BLaER1 treated with 17β-estradiol and CSF1 and Interleukin-3, amounts not matched to agents 10 nM and 100 nM (cell line): ENCODE measurements around the gene MRGPRE.
A peak's percentile ranks its signal among the peaks of the same experiment; 100 is the strongest.

Experiments used
- H3K27ac ChIP-seq, 11 experiments: shearing (Covaris generic); formaldehyde crosslinking; 2 replicates each; pipeline ENCODE4 v1.8.1; 2022
- H3K27me3 ChIP-seq, 11 experiments: shearing (Covaris generic); formaldehyde crosslinking; 2 replicates each; pipeline ENCODE4 v1.8.1; 2022
- H3K36me3 ChIP-seq, 11 experiments: shearing (Covaris generic); formaldehyde crosslinking; 2 replicates each; pipeline ENCODE4 v1.8.1; 2022
- H3K4me1 ChIP-seq, 10 experiments: shearing (Covaris generic); formaldehyde crosslinking; 2 replicates each; pipeline ENCODE4 v1.8.1; 2022
- H3K4me2 ChIP-seq, 11 experiments: shearing (Covaris generic); formaldehyde crosslinking; 2 replicates each; pipeline ENCODE4 v1.8.1; 2022
- H3K4me3 ChIP-seq, 10 experiments: shearing (Covaris generic); formaldehyde crosslinking; 2 replicates each; pipeline ENCODE4 v1.8.1; 2022
- H3K9ac ChIP-seq, 11 experiments: shearing (Covaris generic); formaldehyde crosslinking; 2 replicates each; pipeline ENCODE4 v1.8.1; 2022
- H3K9me3 ChIP-seq, 11 experiments: shearing (Covaris generic); formaldehyde crosslinking; replicated peaks in 1 of 11; 2 replicates each; pipeline ENCODE4 v1.8.1; 2022
- H4K20me1 ChIP-seq, 11 experiments: shearing (Covaris generic); formaldehyde crosslinking; 2 replicates each; pipeline ENCODE4 v1.8.1; 2022
- Cebpa-rat ChIP-seq, 11 experiments: shearing (Covaris generic); IDR thresholded peaks; 2 replicates each; pipeline ENCODE4 v1.8.1; 2022

The MRGPRE gene

DNA sequence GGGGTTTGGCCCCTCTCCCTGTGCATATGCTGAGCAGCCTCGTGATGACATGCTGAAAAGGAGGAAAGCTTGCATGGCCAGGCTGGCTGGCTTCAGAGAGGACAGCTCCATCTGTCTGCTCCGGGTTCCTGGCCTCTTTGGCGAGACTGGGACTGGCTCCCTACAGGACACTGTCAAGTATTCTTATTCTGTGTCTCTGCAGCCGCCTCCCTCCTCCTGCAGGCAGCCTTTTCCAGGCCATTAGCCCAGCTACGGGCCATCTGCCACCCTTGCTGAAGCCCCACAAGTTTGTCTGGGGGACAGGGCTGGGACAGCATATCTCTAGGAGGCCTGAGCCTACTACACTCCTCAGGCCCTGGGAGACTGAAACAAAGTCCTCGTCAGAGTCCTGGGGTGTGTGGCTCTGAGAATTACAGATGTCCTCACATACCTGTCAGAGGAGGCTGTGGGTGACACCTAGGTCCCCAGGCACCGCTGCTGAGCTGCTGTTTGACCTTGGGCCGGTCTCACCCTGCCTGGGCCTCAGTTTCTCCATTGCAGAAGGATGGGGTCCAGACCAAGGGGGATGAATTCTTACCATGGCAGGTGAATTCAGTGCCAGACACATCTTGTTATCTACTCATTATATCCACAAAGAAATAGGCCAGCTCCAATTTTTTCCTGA, 24.6 kb downstream of the MRGPRE start:
- H3K4me1 ChIP-seq, result peaks cover 26 to 42% (median 33%) of the 10 kb centered on the region in 10 experiments
- TF ChIP-seq Cebpa-rat (IDR thresholded peaks at IDR 0.05), result no peak
- H3K27me3 ChIP-seq, result peaks cover 18 to 28% (median 25%) of the 10 kb centered on the region in 11 experiments
- peaks cover 17 to 22% (median 19%) of the 10 kb centered on the region in 11 experiments for H3K9me3 ChIP-seq
- no peak overlapping the region for H3K4me3 ChIP-seq
- H3K9ac ChIP-seq, result no peak overlapping the region
- no peaks in the 10 kb centered on the region; a peak in 1 of 22 replicates for H3K36me3 ChIP-seq
- no peak overlapping the region for H3K27ac ChIP-seq
- H4K20me1 ChIP-seq, result peaks cover 0 to 8% (median 5%) of the 10 kb centered on the region in 11 experiments; a peak in 6 of 22 replicates
- H3K4me2 ChIP-seq, result no peak overlapping the region

DNA sequence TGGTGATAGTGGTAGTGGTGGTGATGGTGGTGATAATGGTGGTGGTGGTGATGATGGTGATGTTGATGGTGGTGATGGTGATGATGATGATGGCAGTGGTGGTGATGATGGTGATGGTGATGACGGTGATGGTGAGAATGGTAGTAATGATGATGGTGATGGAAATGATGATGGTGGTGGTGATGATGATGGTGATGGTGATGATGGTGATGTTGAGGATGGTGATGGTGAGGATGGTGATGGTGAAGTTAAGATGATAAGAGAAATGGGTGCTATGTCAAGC, 25.4 kb downstream of the MRGPRE start:
- Histone ChIP-seq H3K4me3 (no peak overlapping the region), H3K4me2 (no peak overlapping the region), H3K9ac (no peak overlapping the region), H3K9me3 (peaks cover 15 to 20% (median 19%) of the 10 kb centered on the region in 11 experiments), H3K27me3 (peaks cover 26 to 36% (median 33%) of the 10 kb centered on the region in 11 experiments), H3K27ac (no peak overlapping the region), H3K4me1 (peaks cover 26 to 47% (median 37%) of the 10 kb centered on the region in 10 experiments), H3K36me3 (no peaks in the 10 kb centered on the region; a peak in 1 of 22 replicates), H4K20me1 (peaks cover 0 to 16% (median 7%) of the 10 kb centered on the region in 11 experiments; a peak in 7 of 22 replicates)
- no peak for TF ChIP-seq Cebpa-rat (IDR thresholded peaks at IDR 0.05)

DNA sequence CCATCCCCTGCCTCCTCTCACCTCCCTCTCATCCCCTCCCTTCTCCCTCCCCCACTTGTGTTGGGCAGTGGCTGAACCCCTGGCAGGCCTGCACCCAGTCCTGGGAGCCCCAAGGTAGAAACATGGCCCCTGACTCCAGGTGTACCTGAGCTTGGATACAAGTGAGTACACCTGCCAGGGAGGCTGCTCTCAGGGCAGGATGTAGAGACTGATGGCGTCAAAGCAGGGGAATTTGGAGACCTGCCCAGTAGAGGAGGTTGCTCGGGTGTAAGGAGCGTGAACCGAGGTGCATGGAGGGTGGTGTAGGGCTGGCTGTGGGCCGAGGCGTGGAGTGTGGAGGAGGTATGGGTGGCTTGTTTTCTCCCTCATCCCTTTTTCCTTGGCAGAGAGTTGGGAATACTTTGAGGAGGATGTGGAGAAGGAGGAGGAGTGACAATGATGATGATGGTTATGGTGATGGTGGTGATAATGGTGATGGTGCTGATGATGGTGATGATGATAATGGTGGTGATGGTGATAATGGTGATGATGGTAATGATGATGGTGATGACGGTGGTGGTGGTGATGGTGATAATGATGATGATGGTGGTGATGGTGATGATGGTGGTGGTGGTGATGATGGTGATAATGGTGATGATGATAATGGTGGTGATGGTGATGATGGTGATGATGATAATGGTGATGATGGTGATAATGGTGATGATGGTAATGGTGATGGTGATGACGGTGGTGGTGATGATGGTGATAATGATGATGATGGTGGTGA, 25.9 kb downstream of the MRGPRE start:
- no peak overlapping the region for H3K4me3 ChIP-seq
- H3K27me3 ChIP-seq, result peaks cover 32 to 42% (median 38%) of the 10 kb centered on the region in 11 experiments
- peaks cover 26 to 47% (median 37%) of the 10 kb centered on the region in 10 experiments for H3K4me1 ChIP-seq
- H3K9ac ChIP-seq, result no peak overlapping the region
- H3K27ac ChIP-seq, result no peak overlapping the region
- no peaks in the 10 kb centered on the region; a peak in 1 of 22 replicates for H3K36me3 ChIP-seq
- peak overlapping the region in 7 of 11 experiments; percentile 38 to 79 (median 55); a peak in 11 of 22 replicates for H3K4me2 ChIP-seq
- peaks cover 10 to 14% (median 13%) of the 10 kb centered on the region in 11 experiments for H3K9me3 ChIP-seq
- peaks cover 0 to 21% (median 7%) of the 10 kb centered on the region in 11 experiments; a peak in 9 of 22 replicates for H4K20me1 ChIP-seq
- no peak for TF ChIP-seq Cebpa-rat (IDR thresholded peaks at IDR 0.05)

DNA sequence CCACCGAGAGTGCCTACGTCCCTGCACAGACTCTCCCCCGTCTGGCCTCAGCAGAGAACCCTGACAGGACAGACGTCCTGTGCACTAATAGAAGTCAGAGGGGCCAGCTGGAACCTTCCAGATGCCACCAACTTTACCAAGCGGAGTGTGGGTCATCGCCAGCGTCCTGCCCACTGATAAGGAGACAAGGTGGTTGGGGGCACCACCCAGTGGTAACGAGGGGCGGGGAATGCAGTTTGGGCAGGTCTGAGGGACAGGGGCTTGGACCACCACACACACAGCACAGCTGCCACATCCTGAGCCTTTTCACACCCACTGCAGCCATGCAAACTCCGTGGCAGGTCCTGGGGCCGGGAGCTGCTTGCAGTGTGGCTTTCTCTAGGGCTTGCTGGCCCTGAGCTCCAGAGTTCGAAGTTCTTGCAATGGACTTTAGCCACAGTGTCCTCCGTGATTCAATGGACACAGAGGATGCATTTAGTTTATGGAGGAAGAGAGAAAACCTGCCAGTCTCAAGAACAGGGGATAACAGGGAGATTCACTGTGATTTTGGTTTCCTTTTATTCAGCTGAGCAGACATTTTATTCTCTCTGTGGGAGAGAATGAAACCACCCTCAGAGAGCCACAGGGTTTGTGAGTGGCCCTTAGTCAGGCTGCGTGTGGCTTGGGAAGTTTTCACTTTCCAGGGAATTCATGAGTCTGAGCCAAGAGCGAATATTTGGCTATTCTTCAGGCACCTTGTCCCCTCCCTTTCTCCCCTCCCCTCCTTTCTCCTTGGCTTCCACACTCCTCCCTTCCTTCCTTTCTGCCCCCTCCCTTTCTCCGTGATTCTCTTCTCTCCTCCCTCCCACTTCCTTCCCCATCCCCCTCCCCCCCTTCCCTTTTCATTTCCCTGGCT, 26.7 kb downstream of the MRGPRE start:
- H3K9me3 ChIP-seq, result peaks cover 2 to 6% (median 5%) of the 10 kb centered on the region in 11 experiments; a peak in 20 of 22 replicates
- H3K4me3 ChIP-seq, result no peak overlapping the region
- peaks cover 0 to 26% (median 7%) of the 10 kb centered on the region in 11 experiments; a peak in 9 of 22 replicates for H4K20me1 ChIP-seq
- H3K27ac ChIP-seq, result no peak overlapping the region
- TF ChIP-seq Cebpa-rat (IDR thresholded peaks at IDR 0.05), result no peak
- H3K9ac ChIP-seq, result no peak overlapping the region
- peaks cover 37 to 50% (median 47%) of the 10 kb centered on the region in 11 experiments for H3K27me3 ChIP-seq
- H3K4me2 ChIP-seq, result peak overlapping the region; percentile 1 to 79 (median 38); a peak in 21 of 22 replicates
- H3K4me1 ChIP-seq, result peaks cover 26 to 47% (median 37%) of the 10 kb centered on the region in 10 experiments
- no peaks in the 10 kb centered on the region; a peak in 1 of 22 replicates for H3K36me3 ChIP-seq

DNA sequence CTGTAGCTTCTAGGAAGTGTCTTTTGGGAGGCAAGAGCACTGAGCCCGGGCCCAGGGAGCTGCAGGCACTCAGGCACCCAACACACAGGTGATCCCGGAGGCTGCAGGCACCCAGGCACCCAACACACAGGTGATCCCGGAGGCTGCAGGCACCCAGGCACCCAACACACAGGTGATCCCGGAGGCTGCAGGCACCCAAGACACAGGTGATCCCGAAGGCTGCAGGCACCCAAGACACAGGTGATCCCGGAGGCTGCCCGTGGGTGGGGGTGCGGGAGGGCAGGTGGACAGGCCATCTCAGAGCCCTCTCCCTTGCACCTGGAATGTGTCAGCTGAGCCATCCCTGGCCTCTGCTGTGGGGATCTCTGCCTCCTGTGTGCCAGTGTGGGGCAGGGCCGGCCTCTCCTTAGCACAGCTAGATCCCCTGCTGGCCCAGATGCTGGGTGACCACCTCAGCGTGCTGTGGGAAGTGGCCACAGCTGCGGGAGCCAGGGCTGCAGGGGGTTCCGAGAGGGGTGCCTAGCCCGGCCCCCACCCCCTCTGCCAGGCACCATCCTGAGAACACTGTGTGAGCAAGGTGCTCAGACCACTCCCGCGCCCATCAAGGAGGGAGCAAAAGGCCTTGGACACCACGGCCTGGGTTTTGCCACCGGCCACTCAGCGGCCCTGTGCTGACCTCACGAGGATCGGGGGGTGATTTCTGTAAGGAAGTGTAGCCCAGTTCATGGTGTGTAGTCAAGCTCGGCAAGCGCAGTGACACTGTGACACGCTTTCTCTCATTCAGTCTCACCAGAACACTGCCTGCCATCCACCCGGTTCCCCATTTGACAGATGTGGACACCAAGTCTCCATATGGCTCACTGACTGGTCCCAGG, 27.8 kb downstream of the MRGPRE start:
- Histone ChIP-seq H3K36me3 (no peaks in the 10 kb centered on the region), H3K9me3 (no peaks in the 10 kb centered on the region), H3K27ac (no peak overlapping the region), H3K4me1 (peaks cover 26 to 43% (median 36%) of the 10 kb centered on the region in 10 experiments), H4K20me1 (peaks cover 0 to 26% (median 7%) of the 10 kb centered on the region in 11 experiments; a peak in 9 of 22 replicates), H3K9ac (no peak overlapping the region), H3K4me2 (peak overlapping the region in 7 of 11 experiments; percentile 31 to 79 (median 55); a peak in 9 of 22 replicates), H3K4me3 (no peak overlapping the region), H3K27me3 (peaks cover 43 to 61% (median 50%) of the 10 kb centered on the region in 11 experiments)
- TF ChIP-seq Cebpa-rat (IDR thresholded peaks at IDR 0.05), result no peak

DNA sequence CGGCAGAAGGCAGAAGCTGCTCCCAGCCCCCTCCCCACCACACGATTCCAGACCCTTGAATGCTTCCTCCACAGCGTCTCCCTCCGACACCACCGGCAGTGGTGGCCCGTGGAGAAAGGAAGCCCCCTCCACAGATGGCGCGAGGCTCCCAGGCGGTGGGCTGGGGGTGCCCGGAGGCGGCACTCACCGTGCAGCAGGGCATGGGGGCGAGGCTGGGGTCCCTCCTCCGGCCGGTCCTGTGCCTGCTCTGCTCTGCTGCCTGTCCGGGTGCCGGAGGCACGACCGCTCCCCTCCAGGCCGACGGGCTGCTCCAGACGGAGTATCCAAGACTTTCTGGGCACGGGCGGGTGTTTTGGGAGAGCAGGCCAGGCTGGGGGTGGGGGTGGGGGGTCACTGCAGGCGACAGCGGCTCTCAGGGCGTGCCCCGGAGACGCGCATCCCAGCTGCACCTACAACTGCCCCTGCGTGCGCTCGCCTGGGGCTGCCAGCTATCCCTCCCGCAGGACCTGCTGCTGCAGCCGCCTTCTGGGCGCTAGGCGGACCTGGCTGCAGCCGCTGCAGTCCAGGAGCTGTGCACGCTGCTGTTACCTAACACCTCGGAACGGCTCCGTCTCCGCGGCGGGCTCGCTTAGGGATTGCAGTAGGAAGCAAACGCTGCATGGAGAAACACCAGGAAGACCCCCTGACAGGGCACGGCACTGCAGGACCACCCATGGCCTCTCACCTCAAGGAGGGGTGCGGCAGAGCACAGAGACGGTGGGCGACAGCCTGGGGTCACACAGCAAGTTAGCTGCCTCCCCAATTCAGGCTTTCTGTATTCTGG, 28.8 kb downstream of the MRGPRE start:
- H3K4me1 ChIP-seq, result peaks cover 25 to 34% (median 30%) of the 10 kb centered on the region in 10 experiments
- H3K9ac ChIP-seq, result no peak overlapping the region
- H3K4me2 ChIP-seq, result peak overlapping the region; percentile 28 to 60 (median 48); a peak in 21 of 22 replicates
- H4K20me1 ChIP-seq, result peaks cover 0 to 26% (median 7%) of the 10 kb centered on the region in 11 experiments; a peak in 9 of 22 replicates
- TF ChIP-seq Cebpa-rat (IDR thresholded peaks at IDR 0.05), result no peak
- H3K9me3 ChIP-seq, result no peaks in the 10 kb centered on the region
- H3K36me3 ChIP-seq, result no peaks in the 10 kb centered on the region
- peaks cover 43 to 61% (median 50%) of the 10 kb centered on the region in 11 experiments for H3K27me3 ChIP-seq
- peak overlapping the region in 1 of 10 experiments; percentile 31; a peak in 1 of 20 replicates for H3K4me3 ChIP-seq
- H3K27ac ChIP-seq, result no peak overlapping the region

DNA sequence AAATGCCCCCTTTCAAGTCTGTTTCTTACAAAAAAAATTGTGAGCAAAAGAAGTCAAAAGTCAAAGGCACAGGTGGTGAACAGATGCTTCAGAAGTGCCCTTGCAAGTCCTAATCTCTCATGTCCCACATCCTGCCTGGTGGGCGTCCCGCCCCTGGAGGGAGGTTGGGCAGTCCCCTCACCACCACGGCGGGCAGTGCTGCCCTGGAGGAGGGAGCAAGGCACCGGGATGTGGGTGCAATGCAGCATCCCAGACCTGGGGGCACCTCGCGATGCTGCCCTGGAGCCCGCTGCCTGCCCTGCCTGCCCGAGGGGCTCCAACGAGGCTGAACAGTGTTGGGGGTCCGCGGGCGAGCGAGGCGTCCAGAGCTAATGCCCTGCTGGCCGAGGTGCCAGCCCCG, 29.5 kb downstream of the MRGPRE start:
- Histone ChIP-seq H3K27me3 (peaks cover 43 to 61% (median 50%) of the 10 kb centered on the region in 11 experiments), H3K9me3 (no peaks in the 10 kb centered on the region), H3K9ac (no peak overlapping the region), H4K20me1 (peaks cover 0 to 26% (median 7%) of the 10 kb centered on the region in 11 experiments; a peak in 10 of 22 replicates), H3K4me1 (peaks cover 26 to 38% (median 32%) of the 10 kb centered on the region in 10 experiments), H3K4me2 (peak overlapping the region in 10 of 11 experiments; percentile 33 to 60 (median 49); a peak in 18 of 22 replicates), H3K27ac (no peak overlapping the region), H3K36me3 (no peaks in the 10 kb centered on the region), H3K4me3 (peak overlapping the region in 1 of 10 experiments; percentile 31; a peak in 1 of 20 replicates)
- no peak for TF ChIP-seq Cebpa-rat (IDR thresholded peaks at IDR 0.05)
